D341Med (cell line): ENCODE results near the gene GGCX.
"Not testable (repeated sequence)": the region's sequence is repeated elsewhere in the genome, so short reads cannot be mapped to it uniquely, and the experiment has no call there.

Experiments used
- DNase-seq: peaks from one replicate; pipeline ENCODE4 v3.0.0; 2012; ENCODE audit warnings: low spot score

The GGCX gene

DNA sequence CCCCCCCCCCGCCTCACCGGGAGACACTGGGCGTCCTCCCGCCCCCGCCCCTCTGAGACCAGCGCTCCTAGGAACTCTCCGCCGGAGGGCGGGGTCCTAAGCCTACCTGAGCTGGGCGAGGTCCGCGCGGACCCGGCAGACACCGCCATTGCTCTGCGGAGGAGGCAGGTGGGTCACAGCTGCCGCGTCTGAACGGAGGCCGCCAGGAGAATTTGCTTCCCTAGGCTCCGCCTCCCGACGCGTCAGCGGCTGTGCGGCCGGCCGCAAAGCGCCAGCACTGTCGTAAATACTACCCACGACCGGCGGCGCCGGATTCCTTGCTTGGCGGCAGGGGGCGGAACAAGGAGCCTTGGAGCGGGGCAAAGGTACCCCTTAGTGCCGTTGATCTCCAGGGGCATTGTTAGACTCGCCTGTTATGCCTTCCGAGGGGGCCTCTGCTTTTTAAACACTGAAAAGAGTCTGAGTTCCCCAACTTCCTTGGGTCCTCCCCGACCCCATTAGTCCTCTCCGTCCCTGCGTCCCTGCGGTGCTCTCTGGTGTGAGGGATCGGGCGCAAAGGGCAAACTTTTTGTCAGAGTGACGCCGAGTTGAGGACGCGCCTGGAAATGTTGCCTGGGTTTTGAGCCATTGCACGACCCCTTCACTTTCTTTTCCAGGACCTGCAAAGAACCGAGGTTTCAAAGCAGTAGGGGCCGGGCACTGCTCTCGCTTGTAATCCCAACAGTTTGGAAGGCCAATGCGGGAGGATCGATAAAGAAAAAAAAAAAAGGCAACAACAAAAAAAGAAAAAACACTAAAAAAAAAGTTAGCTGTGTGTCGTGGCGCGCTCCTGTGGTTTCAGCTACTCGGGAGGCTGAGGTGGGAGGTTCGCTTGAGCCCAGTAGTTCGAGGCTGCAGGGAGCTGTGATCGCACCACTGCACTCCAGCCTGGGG, at the start of gene GGCX:
Gene GGCX, minus strand, starts transcription at position 214 of the 933 bp plus-strand sequence. Its CDS starts 65 bp downstream, at position 149.
- peak; percentile 95 for DNase-seq

DNA sequence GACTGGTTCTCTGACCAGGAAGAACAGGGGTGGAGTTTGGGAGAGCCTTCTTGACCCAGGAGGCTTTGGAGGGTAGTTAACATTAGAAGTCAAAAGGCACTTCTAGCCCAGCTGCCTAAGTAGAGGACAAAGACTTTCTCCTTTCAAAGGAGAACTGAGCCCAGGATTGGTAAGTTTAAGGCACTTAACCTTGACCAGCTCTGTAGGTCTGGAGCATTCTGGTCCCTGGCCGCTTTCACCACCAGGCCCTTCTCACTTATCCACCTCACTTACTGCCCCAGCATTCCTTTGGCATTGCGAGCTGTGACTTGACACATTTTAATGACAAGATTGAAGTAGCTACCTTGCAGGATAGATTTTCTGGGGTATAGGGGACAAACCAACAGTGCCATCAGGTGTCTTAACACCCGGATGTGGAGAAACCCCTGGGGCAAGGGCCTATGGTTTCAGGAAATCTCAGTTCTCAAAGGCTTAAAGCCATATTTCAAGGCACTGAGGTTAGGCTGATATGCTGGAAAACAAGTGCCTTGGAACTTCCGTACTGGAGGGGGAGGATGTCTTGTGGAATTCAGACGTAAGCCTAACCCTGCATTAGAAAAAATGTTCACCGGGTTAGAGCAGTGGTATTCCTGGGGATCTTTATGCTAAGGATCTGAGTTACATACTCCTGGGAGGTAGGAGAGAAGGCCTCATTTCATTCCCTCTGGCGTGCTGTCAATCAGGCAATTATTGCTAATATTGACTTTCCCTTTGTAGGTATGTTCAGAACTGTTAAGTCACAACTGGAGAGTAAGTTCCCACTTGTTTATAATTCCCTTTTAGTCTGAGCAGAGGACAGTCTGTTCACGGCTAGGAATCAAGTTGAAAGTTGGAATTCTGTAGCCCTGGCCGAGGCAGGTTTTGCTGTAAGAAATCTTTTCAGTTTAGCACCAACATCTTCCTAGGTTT, 46.2 kb upstream of the GGCX start:
- DNase-seq, result no peak

DNA sequence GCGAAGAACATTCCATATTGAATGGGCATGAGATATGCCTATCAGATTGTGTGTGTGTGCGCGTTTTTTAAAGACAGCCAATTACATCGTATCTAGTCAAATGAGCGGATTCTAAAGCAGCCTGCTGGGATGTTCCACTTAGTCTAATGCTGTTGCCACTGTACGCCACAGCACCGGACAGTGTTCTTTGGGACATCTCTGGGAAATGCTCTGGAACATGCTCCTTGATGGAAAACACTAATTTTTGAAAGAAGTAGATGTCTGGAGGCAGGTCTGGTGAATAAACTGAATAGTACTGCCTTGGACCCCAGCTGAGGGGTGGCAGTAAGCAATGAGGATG, 44.8 kb upstream of the GGCX start:
- no peak for DNase-seq

DNA sequence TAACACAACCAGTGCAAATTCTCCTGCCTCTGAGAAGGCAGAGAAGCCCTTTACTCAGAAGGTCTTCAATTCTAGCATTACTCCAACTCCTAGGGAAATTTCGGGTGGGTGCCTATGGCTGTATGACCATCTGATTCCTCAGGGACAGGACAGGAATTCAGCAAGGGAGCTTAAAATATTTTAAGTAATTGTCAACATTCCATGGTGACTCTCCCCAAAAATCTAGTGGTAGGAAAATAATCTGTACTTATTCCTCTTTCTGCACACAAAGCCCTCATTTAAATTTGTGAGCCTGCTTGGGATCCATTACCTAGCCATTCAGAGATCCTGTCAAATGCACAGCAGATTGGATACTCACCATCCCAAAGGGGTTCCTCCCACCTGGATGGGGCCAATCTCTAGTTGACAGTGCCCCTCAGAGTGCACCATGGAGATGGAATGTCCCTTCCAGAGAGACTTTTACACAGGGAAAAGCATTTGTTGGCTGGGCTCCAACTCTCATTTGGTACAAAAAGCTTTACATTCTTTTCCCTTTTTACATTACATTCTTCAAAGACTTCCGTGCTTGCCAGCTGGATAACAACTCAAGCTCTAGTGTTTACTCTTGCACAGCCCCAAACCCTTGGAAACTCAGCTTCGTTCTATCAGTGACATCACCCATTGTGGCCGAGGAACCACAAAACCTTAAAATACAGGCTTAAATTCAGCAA, 44.3 kb upstream of the GGCX start:
- DNase-seq, result no peak

DNA sequence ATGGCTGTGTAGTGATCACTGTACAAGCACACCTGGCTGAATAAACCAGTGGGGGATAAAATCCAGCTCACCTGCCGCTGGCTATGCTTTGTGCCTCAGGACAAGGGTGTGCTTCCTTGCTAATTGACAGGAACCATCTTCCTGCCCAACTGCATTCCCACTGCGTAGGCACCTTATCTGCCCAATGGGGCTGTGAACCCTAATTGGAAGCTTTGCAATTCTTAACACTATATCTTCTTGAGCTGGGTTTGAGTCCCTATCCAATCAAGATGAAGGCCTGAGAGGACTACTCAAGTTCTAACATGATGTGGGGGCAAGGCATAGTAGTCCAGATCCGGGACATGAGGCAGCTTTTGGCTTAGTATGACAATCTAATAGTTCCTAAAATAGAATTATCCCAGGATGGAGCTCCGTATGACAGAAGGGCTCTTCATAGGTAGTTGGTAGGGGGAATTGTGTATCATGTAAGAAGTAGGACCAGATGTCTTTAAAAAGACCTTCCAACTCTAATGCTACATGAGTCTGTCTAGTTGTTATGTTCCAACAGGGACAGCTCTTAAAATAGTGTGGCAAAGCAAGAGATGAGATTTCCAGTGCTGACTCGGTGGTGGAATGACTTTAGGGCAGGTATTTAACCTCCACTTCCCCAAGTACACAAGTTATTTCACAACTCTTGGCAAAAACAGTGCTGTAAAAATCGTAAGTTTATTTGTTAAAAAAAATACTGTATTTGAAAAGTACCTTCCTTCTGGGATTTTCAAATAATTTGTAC, 43.5 kb upstream of the GGCX start:
- DNase-seq, result no peak

DNA sequence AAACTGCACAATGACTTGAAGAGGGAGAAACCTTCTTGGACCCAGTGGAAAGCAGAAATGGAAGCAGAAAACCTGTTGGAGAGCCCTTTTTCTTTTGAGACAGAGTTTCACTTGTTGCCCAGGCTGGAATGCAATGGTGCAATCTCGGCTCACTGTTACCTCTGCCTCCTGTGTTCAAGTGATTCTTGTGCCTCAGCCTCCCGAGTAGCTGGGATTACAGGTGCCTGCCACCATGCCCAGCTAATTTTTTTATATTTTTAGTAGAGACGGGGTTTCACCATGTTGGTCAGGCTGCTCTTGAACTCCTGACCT, 42.8 kb upstream of the GGCX start:
- not testable (repeated sequence) for DNase-seq

DNA sequence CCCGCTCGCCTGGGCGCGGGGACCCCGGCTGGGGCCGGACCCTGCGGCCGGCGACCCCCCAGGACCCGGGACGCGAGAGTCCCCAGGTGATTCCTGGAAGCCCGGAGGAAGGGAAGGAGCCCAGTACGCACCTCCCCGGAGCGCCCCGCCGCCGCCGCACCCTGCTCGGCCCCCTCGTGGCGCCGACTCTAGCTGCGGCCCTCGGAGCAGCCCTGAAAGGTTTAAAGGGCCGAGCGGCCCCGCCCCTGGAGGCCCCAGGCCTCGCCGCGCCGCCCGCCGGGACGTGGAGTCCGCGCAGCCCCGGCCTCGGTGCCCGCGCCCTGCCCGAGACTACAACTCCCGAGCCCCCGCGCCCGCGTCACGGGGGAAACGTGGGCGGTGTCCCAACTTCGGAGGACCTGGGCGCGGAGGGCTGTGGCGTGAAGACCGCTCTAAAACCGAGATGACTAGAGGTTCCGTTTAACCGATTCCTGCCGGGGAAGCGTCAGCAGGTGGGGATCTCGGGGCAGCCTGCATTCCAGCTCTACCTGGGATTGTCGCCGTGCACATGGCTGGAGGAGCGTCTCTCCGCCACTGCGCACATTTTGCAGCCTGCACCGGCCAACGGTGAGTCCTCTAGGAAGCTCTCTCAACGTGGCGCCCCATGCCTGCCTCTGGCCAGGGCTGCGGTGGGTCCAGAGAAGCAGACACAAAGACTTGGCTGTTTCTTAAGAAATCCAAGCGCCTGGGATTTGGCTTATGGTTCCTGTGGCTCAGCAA, 41.4 kb upstream of the GGCX start, which contains the start of gene TMEM150A:
Gene TMEM150A, minus strand, starts transcription at position 223 of the 759 bp plus-strand sequence. CDS start 750 bp downstream, outside the sequence.
- peak; percentile 95 for DNase-seq

DNA sequence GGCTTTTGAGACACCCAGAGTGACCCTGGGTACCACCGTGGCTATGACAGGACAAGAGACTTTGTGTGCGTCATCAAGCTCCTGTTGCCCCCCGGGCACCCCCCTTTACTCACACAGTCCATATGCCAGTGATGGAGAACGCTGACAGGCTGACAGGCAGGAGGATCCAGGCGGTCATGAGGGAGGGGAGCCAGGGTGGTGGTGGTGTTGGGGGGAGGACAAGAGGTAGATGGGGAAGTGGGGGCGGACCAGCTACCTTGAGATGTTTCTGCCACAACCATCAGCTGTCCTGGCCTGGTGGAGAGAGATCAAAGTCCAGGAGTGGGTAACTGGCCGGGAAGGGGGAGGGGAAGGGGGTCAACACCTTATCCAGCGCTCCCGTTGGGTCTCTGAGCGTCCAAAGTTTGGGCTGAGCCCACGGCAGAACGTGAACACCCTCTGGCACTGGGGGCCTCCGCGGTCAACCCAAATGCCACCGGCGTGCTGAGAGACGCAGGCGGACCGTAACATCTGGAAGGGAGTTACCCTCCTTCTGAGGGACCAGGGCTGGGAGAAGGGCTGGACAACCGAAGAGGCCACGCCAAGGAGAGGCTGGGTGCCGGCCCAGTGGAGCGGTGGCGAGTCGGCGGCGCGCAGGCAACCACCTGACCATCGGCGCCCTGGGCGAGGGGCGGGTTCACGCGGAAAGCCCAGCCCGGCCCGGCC, 40.6 kb upstream of the GGCX start:
- DNase-seq, result no peak

DNA sequence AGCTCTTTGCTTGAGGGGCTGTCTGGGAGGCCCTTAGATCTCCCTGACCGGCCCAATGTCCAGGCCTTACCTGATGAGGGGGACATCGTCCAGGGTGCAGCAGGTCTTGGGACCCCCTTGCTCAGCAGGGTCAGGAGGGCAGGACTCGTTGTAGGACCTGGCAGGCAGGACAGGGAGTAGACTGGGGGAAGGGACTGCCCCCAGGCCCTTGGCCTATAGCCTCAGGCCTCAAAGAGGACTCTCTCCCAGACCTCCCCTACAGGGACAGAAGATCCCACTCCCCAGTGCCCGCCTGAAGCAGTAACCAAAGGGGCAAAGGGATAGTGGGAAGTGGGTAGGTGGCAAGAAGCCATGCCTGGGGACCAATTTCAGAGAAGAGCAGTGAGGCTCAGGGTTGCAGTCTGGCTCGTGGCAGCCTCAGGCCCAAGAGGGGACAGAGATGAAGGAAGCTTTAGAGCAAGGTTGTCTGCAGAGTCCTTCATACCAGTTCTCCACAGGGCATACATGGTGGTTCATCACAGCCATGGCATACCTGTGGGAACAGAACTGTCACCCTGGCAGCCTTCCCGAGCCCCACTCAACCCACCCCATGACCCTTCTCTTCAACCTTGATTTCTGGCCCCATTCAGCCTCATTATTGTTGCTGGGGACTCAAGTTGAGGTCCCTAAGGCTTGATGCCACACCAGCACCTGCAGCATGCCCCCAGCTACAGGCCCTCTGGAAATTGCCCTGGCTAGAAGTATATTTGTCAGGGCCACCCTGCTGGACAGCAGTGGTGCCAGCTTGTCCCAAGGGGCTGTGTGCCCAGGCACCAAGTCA, 39.9 kb upstream of the GGCX start:
- DNase-seq, result no peak

DNA sequence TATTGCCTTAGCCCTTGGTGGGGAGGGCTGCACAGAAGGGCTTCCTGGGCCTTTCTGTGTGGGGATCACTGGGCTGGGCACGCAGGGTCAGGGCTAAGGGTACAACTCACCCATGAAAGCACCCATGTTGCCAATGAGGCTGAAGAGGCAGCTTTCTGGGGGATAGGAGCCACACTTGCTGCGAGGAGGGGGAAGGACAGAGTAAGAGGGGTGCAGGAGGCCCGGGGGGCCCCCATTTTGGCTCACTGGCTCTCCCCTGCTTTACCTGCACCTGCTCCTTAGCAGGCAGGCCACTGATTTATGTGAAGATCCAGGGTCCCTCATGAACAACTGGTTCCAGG, 38.9 kb upstream of the GGCX start:
- no peak for DNase-seq

DNA sequence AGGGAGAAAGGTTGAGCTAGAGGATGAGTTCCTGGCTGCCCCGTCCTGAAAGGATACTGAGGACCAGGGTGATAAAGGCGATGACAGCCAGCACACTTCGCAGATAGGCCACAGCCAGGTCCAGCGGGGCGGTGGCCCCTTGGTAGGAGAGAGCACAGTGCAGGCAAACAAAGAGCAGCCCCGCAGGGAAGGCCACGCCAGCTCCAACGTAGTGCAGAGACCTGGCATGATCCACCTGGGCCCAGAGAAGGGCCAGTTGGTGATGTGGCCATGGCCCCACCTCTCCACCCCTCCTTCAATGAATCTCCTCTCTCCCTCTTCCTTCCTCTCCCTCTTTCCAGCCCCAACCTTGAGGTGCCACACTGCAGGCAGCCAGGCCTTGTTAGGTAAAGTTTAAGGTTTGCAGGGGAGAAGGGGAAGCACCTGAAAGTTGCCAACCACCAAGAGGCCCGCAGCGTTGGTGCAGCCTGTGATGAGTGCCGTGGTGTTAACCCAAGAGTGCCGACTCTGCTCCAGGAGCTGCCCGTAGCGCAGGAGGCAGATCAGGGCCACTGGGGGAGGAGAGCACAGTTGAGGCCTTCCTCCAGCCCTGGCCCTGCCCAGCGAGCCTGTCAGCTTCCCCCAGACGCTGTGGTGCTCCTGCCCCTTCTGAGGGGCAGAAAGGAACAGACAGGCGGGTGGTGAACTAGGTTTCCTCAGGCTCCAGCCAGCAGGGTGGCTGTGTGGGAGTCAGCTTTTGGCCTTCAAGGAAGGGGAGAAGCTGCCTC, 38.4 kb upstream of the GGCX start:
- no peak for DNase-seq

DNA sequence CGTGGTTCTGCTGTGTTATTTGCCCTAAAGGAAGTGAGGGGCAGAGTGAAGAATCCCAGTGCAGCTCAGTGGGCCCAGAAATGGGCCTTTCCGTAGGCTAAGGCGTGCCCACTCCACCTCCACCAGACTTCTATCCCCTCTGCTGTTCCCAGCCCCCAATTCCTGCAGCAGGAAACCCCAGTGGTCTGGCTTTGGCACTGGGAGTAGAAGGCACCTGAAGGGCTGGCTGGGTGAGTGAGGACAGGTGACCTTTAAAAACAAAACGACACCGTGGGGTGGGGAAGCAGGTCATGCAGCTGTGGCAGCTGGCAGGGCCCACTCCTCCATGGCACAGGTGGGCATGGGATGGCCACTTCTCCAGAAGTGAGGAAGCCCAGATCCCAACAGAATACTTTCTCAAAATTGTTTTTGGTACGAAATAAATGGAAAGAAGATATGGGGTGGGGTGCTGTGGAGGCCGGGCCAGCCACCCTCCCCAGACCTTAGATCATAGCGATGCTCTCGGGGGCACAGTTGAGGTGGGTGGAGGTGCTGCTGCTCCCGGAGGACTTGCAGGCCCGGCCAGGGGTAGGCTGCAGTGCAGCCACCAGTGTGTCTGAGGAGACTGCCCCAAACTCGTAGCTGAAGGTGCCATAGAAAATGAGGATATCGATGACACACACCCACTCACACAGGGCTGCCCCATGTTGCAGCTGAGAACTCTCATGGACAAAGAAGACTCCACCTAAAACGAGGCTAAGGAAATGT, 37.5 kb upstream of the GGCX start:
- no peak for DNase-seq

DNA sequence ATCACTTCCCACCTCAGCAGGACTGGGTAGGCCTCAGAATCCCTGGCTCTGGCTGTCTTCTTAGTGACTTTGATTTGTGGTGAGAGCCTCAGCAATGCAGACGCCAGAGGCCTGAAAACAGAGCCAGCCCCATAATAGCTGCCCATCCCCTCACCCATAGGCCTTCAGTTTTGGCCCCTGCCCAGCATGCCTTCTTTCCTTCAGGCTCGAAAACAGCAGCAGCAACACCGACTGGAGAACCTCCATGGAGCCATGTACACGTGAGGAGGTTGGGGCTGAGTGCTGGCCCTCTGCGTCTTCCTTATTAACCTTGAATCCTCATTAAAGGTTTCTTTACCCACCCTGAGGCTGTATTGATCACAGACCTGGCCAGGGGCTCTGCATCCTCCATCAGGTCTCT, 35.9 kb upstream of the GGCX start:
- no peak for DNase-seq

DNA sequence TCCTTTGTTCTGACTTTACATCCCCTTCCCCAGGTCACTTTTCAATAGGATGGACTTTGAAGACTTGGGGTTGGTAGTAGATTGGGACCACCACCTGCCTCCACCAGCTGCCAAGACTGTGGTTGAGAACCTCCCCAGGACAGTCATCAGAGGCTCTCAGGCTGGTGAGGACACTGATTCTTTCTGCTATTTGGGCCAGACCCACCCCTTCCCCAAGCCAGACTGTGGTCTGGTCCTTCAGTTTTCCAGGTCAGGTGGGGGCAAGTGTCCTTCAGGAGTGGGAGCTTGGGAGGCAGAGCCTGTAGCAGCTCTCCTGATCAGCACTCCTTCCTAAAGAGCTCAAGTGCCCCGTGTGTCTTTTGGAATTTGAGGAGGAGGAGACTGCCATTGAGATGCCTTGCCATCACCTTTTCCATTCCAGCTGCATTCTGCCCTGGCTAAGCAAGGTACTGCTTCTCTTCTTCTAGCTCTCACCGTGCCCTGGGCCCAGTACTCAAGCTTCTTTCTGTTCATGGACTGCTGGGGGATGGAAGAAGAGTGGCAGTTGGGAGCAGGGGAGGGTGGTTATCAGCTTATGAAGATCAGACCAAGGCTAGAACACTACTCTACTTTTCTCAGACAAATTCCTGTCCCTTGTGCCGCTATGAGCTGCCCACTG, 35.3 kb upstream of the GGCX start:
- DNase-seq, result no peak

DNA sequence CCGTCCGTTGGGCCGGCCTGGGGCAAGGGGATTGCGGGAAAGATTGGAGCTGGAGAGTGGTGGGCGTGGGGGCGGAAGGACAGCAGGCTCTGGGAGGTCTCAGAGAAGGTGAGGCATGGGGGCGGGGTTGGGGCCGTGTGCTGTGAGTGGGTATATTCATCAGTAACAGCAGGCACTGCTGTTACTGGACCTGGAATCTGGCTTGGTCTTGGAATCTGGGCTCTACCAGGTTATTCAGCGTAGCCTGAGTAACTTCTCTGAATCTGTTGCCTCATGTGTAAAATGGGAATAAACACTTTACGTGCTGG, 34.7 kb upstream of the GGCX start:
- DNase-seq, result no peak

DNA sequence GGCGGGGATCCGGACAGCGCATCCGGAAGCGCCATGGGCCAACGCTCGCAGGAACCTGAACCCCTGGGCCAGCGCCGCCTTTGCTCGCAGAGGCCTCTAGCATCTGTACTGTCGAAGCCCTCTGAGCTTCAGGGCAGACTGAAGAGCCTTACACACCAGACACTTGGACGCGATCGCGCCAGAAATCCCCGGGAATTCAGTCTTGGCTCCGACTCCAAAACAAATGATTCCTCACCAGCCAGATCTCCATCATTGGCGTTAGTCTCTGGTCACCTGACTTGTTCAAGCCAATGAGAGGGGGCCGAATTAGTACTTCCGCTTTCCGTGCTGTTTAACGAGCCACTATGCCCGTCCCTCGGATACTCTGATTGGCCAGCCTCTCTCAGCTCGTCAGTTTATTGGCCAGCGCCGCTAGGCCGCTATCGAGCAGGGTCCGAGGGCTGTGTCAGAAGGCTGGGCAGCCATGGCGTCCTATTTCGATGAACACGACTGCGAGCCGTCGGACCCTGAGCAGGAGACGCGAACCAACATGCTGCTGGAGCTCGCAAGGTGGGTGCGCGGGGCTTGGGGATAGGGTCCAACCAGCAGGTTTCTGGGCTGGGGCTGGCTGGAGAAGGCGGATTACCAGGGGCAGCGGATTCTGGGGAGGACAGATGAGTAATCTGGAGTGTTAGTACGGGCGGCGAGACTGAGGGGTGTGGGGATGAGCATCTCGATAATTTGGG, 34.2 kb upstream of the GGCX start, which contains the start of gene RNF181:
Gene RNF181, plus strand, starts transcription at position 445 of the 725 bp plus-strand sequence. Its CDS starts 19 bp downstream, at position 464.
- peak; percentile 92 for DNase-seq
